WI38 (cell line): ENCODE data around the gene AZIN2.

Experiments used
- H3K4me3 ChIP-seq: 2 replicates; pipeline ENCODE4 v1.5.1; 2011; ENCODE audit warnings: low read depth, mild to moderate bottlenecking, control low read depth, low read length
- CTCF ChIP-seq: IDR thresholded peaks from 2 replicates; pipeline ENCODE4 v1.5.1; 2012; ENCODE audit warnings: low read depth, mild to moderate bottlenecking, control low read depth, low read length

AZIN2 gene

DNA sequence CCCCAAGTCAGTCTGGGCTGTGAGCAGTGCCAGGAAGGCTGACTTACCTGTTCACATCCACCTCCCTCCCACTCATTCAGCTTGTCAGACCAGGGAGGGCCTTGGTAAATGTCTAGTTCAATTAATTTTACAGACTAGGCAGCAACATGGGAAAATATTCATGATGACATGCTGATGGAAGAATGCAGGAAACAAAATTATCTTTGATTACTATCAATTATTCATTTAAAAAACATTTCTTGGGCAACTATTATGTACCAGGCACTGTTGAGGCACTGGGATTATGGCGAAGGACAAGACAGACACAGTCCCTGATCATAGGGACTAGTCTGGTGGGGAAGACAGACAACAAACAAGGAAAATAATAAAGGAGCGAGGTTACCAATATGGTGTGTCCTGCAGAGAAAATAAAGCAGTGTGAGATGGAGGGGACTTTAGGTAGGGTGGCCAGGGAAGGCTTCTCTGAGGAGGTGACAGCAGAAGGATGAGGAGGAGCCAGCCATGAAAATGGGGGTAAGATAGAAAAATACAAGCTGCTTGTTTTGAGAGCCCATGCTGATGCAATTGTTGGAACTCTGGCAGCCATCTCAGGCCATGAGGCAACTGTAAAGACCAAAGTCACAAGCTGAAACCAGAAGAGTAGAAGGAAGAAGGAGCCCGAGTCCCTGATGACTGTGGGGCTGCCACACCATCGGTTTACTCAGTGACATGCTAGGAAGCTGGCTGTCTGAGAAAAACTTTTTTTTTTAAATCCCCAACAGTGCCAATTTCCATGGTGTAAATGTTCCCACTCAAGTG, 86.9 kb downstream of the AZIN2 start:
- no peak overlapping the region for H3K4me3 ChIP-seq
- TF ChIP-seq CTCF, result no peak

GRCh38 chr1:33168556-33169289, 87.8 kb downstream of the AZIN2 start:
- no peak for TF ChIP-seq CTCF

DNA sequence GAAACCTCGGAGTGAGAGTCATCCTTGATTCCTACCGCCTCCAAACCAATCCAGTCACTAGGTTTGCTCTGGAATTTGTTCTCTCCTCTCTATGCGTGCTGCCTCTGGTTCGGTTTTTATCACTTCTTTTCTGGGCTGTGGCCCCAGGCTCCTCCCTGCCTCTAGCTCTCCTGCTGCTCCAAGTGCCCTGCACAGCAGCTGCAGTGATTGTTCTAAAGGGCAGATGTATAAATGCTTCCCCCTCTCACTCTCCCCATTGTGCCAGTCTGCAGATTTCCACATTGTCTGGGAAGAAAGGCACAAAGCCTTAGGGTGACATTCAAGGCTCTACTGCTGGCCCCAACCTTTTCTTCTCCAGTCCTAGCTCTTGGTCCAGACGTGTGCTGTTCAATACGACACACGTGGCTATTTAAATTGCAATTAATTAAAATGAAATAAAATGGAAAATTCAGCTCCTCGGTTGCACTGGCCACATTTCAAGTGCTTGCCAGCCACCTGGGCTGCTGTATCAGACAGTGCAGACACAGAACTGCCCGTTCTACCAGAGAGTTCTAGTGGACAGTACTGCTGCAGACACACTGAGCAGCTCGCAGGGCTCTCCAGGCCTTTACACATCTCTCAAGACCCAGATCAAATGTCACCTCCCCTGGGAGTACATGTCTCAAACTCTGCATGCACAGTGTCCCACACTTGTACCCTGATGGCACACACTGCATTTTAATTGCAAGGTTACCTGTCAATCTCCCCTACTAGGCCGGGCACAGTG, 88.5 kb downstream of the AZIN2 start:
- H3K4me3 ChIP-seq, result no peak overlapping the region
- no peak for TF ChIP-seq CTCF

More at GRCh38 chr1:33168556-33169289, 87.8 kb downstream of the AZIN2 start:
- H3K4me3 ChIP-seq, result no peak overlapping the region
